Caco-2 (cell line): ENCODE measurements around the gene PTTG1IP2. TPM values are rescaled to one million over a fixed set of nuclear protein-coding genes. Genes with fewer than 3 reads are reported as not detected.

Source experiments
- BruUV-seq: library from RNA; stranded (reverse); fragments of 400-500 nt; replicated peaks from 2 replicates; lab custom pipeline; 2021; lab: Mats Ljungman, UMichigan
- CTCF ChIA-PET: fragments of 300-600 bp; sonication (Branson Sonifier 250); formaldehyde crosslinking; loops from one replicate; lab custom pipeline; 2022; ENCODE audit warnings: antibody characterized with exemption; lab: Charles Lee
- POLR2A ChIA-PET: fragments of 300-600 bp; sonication (Branson Sonifier 250); formaldehyde crosslinking; loops from one replicate; lab custom pipeline; 2022; ENCODE audit warnings: antibody characterized with exemption; lab: Charles Lee
- DNase-seq, 2 experiments: peaks; one replicate each; pipeline versions ENCODE4 v3.0.0 to v3.0.0-alpha.2; 2020 to 2022
- H3K27me3 ChIP-seq: replicated peaks from 2 replicates; pipeline ENCODE4 v1.6.0; 2011; ENCODE audit warnings: low read length; ENCODE audit not compliant: control insufficient read depth, insufficient read depth
- H3K36me3 ChIP-seq: 2 replicates; pipeline ENCODE4 v1.5.1; 2011; ENCODE audit warnings: low read length; ENCODE audit not compliant: control insufficient read depth, insufficient read depth
- H3K4me1 ChIP-seq: fragments of 250-450 bp; sonication (Bioruptor Pico); 2 replicates; pipeline ENCODE4 v1.5.1; 2020; ENCODE audit warnings: mild to moderate bottlenecking
- H3K4me3 ChIP-seq: 2 replicates; pipeline ENCODE4 v1.5.1; 2011; ENCODE audit warnings: low read depth, mild to moderate bottlenecking, control low read depth, low read length
- H3K9me3 ChIP-seq: fragments of 250-450 bp; sonication (Bioruptor Pico); 2 replicates; pipeline ENCODE4 v1.5.1; 2020; ENCODE audit warnings: mild to moderate bottlenecking, moderate library complexity
- H3K27ac Mint-ChIP-seq: one replicate; pipeline ENCODE4 v1.8.0; 2022; ENCODE audit warnings: mixed read lengths; ENCODE audit not compliant: unreplicated experiment
- H3K27me3 Mint-ChIP-seq: one replicate; pipeline ENCODE4 v1.8.0; 2022; ENCODE audit warnings: mixed read lengths; ENCODE audit not compliant: insufficient read depth, unreplicated experiment
- H3K36me3 Mint-ChIP-seq: one replicate; pipeline ENCODE4 v1.8.0; 2022; ENCODE audit warnings: mild to moderate bottlenecking, mixed read lengths; ENCODE audit not compliant: insufficient read depth, unreplicated experiment
- H3K4me1 Mint-ChIP-seq: one replicate; pipeline ENCODE4 v1.8.0; 2022; ENCODE audit warnings: low read depth, mixed read lengths; ENCODE audit not compliant: unreplicated experiment
- H3K4me3 Mint-ChIP-seq: one replicate; pipeline ENCODE4 v1.8.0; 2022; ENCODE audit warnings: mild to moderate bottlenecking, moderate library complexity, mixed read lengths; ENCODE audit not compliant: unreplicated experiment
- H3K9me3 Mint-ChIP-seq: one replicate; pipeline ENCODE4 v1.8.0; 2022; ENCODE audit warnings: mixed read lengths; ENCODE audit not compliant: unreplicated experiment
- CTCF ChIP-seq, 2 experiments: fragments of 200-600 bp in 1 of 2; IDR thresholded peaks; 1 replicate in 1 of 2; 2 replicates in 1 of 2; pipeline versions ENCODE4 v1.5.1 to v1.8.0; 2011 to 2022; ENCODE audit warnings: antibody characterized with exemption in 1 of 2, control low read depth in 1 of 2, inconsistent platforms in 1 of 2, low read depth in 1 of 2, low read length in 1 of 2, mild to moderate bottlenecking in 1 of 2, moderate library complexity in 1 of 2; ENCODE audit not compliant: insufficient read depth in 1 of 2, severe bottlenecking in 1 of 2, unreplicated experiment in 1 of 2
- intact Hi-C: fragments of 100-400 bp; cut with micrococcal nuclease; formaldehyde crosslinking; loops from one replicate; pipeline ENCODE4 v1.10.0; 2022; ENCODE audit not compliant: unreplicated experiment
- total RNA-seq: library from RNA; stranded (reverse); gene quantifications from 2 replicates; pipeline ENCODE4 v1.2.3, GENCODE V29; 2022

PTTG1IP2 gene
- total RNA-seq, 1 experiment from 2014 or later: not detected

- no peak for DNase-seq
- CTCF ChIA-PET: no interaction called here
- BruUV-seq: no TSS peak
- Mint-ChIP-seq H3K4me1 (no peaks in the 10 kb centered on the region), H3K36me3 (no peaks in the 10 kb centered on the region), H3K27ac (no peak overlapping the region), H3K27me3 (peaks cover 2% of the 10 kb centered on the region), H3K9me3 (no peaks in the 10 kb centered on the region), H3K4me3 (no peak overlapping the region)
- H3K36me3 ChIP-seq: no peaks in the 10 kb centered on the region
- TF ChIP-seq CTCF (IDR thresholded peaks at IDR 0.05; ENCODE audit: insufficient read depth in 1 of 2, low read depth in 1 of 2, low read length in 1 of 2, severe bottlenecking in 1 of 2, unreplicated experiment in 1 of 2): no peak
- no peak overlapping the region for H3K4me3 ChIP-seq
- POLR2A ChIA-PET: no interaction called here
- intact Hi-C loops: no loop called here
- H3K27me3 ChIP-seq: no peaks in the 10 kb centered on the region
- no peaks in the 10 kb centered on the region for H3K4me1 ChIP-seq
- H3K9me3 ChIP-seq: no peaks in the 10 kb centered on the region
Observed at GRCh38 chr7:90503367-90503766, 33.9 kb downstream of the PTTG1IP2 start.

DNA sequence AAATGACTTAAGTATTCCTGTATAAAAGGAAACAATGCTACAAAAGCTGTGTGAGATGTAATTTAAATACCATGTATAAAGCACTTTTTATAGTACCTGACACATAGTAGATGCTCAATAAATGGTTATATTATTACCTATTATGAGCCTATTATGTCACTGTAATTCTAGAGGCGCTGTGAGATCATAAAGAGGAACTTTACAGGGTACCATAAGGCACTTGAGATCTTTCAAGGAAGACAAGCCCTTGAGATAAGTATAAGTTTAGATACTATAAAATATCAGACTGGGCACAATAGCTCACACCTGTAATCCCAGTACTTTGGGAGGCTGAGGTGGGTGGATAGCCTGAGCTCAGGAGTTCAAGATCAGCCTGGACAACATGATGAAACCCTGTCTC lies 38.3 kb downstream of the PTTG1IP2 start:
- TF ChIP-seq CTCF (IDR thresholded peaks at IDR 0.05; ENCODE audit: insufficient read depth in 1 of 2, low read depth in 1 of 2, low read length in 1 of 2, severe bottlenecking in 1 of 2, unreplicated experiment in 1 of 2): no peak
- intact Hi-C loops: no loop called here
- no peak overlapping the region for H3K4me3 Mint-ChIP-seq
- DNase-seq: no peak
- peaks cover 2% of the 10 kb centered on the region for H3K27me3 Mint-ChIP-seq
- no peaks in the 10 kb centered on the region for H3K36me3 Mint-ChIP-seq
- no peaks in the 10 kb centered on the region for H3K4me1 Mint-ChIP-seq
- Histone ChIP-seq H3K4me3 (no peak overlapping the region), H3K27me3 (no peaks in the 10 kb centered on the region), H3K36me3 (no peaks in the 10 kb centered on the region), H3K4me1 (no peaks in the 10 kb centered on the region), H3K9me3 (no peaks in the 10 kb centered on the region)
- no peaks in the 10 kb centered on the region for H3K9me3 Mint-ChIP-seq
- no TSS peak for BruUV-seq
- ChIA-PET CTCF (no interaction called here), POLR2A (no interaction called here)
- no peak overlapping the region for H3K27ac Mint-ChIP-seq

DNA sequence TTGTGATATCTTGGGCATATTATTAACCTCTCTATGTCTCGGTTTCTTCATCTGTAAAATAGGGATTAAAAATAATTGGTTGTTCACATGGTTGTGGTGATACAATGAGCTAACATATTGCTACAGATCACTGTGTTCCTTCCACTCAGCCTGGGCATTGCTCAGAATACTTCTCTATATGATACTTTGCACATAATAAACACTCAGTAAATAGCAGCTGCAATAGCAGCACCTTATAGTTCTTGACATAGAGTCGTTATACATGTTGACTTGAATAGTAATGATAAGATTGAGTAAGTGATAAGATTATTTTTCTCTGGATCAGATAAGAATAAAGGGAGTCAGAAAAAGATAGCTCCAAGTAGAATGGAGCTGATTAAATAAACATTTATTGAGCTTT lies 42.3 kb downstream of the PTTG1IP2 start:
- BruUV-seq: no TSS peak
- Histone ChIP-seq H3K27me3 (no peaks in the 10 kb centered on the region), H3K4me1 (no peaks in the 10 kb centered on the region), H3K36me3 (no peaks in the 10 kb centered on the region), H3K4me3 (no peak overlapping the region), H3K9me3 (no peaks in the 10 kb centered on the region)
- CTCF ChIA-PET: no interaction called here
- intact Hi-C loops: no loop called here
- POLR2A ChIA-PET: no interaction called here
- no peaks in the 10 kb centered on the region for H3K4me1 Mint-ChIP-seq
- TF ChIP-seq CTCF (IDR thresholded peaks at IDR 0.05; ENCODE audit: insufficient read depth in 1 of 2, low read depth in 1 of 2, low read length in 1 of 2, severe bottlenecking in 1 of 2, unreplicated experiment in 1 of 2): no peak
- no peak for DNase-seq
- H3K36me3 Mint-ChIP-seq: no peaks in the 10 kb centered on the region
- H3K9me3 Mint-ChIP-seq: no peaks in the 10 kb centered on the region
- peaks cover 2% of the 10 kb centered on the region for H3K27me3 Mint-ChIP-seq
- no peak overlapping the region for H3K27ac Mint-ChIP-seq
- no peak overlapping the region for H3K4me3 Mint-ChIP-seq
